OCI-LY1 (cell line): Measurements from ENCODE around the gene CLDN15.

Source experiments
- CTCF ChIP-seq: fragments of 200-600 bp; sonication (generic), shearing (Covaris generic); IDR thresholded peaks from 2 replicates; pipeline ENCODE4 v1.5.1; 2017; ENCODE audit warnings: mild to moderate bottlenecking, antibody characterized with exemption, low read length, moderate library complexity, mixed read lengths
- EZH2 ChIP-seq: fragments of 200-600 bp; sonication (generic), shearing (Covaris generic); IDR thresholded peaks from 2 replicates; pipeline ENCODE4 v1.8.0; 2017; ENCODE audit warnings: borderline replicate concordance, mixed run types, mild to moderate bottlenecking, antibody characterized with exemption, low read length, moderate library complexity, mixed read lengths

GRCh38 chr7:101269664-101270063 lies 32.1 kb upstream of the CLDN15 start:
- TF ChIP-seq CTCF, result no peak
- no peak for TF ChIP-seq EZH2
